Mucosa of descending colon (tissue), 3 donors: ENCODE measurements around the gene MAPKBP1. TPM values are rescaled to one million over a fixed set of nuclear protein-coding genes. Genes with fewer than 3 reads are reported as not detected.
A peak's percentile ranks its signal among the peaks of the same experiment; 100 is the strongest.

Source experiments
- ATAC-seq: fragments of 200-7000 bp; cut with Tn5 transposase; one replicate; pipeline ENCODE4 v1.9.1; 2020; ENCODE audit warnings: mild to moderate bottlenecking, moderate library complexity
- DNase-seq, 3 donors: peaks; one replicate each; pipeline ENCODE4 v3.0.0-alpha.2; 2020
- H3K36me3 ChIP-seq: fragments of 200-600 bp; one replicate; pipeline ENCODE4 v1.8.0; 2021; ENCODE audit warnings: low read depth, mild to moderate bottlenecking
- H3K4me1 ChIP-seq: fragments of 200-600 bp; one replicate; pipeline ENCODE4 v1.8.0; 2021; ENCODE audit warnings: low read depth, mild to moderate bottlenecking
- H3K4me3 ChIP-seq: fragments of 200-600 bp; one replicate; pipeline ENCODE4 v1.8.0; 2021; ENCODE audit warnings: mild to moderate bottlenecking
- H3K9me3 ChIP-seq: fragments of 200-600 bp; one replicate; pipeline ENCODE4 v1.8.0; 2021; ENCODE audit warnings: mild to moderate bottlenecking
- CTCF ChIP-seq: fragments of 200-600 bp; IDR thresholded peaks from one replicate; pipeline ENCODE4 v1.8.0; 2022; ENCODE audit warnings: antibody characterized with exemption, mild to moderate bottlenecking
- intact Hi-C, 2 donors: fragments of 100-400 bp; cut with DNase I in 1 of 2; cut with micrococcal nuclease in 1 of 2; formaldehyde crosslinking; loops; one replicate each; pipeline versions ENCODE4 v1.11.0 to v1.11.1; 2022; cut with DNase I, micrococcal nuclease
- total RNA-seq, 3 donors: library from RNA; stranded (reverse); fragmentation: NEBNext Ultra II Directional in 2 of 3; extraction: Animal tissue kit (Norgen Biotek cat#: 25700) in 2 of 3; gene quantifications; one replicate each; pipeline versions ENCODE4 v1.2.1 to v1.2.4, GENCODE V29; 2021 to 2023
- donor health status: DM: no; HTN: no; CAD: no; lungs with moderate emphysema.
- donor health status: DM: no; HTN: no; CAD: no.
- donor health status: DM: no; HTN: yes; CAD: no.

The MAPKBP1 gene
- total RNA-seq, 3 donors from 2014 or later = 15.2 to 35.5 (median 16.0) TPM

GRCh38 chr15:41862515-41863116 lies 88.3 kb downstream of the MAPKBP1 start:
- no peak for TF ChIP-seq CTCF
- DNase-seq (peak; percentile 81 to 85 (median 82)), ATAC-seq (peak; percentile 88)
- Histone ChIP-seq H3K4me3 (no peak overlapping the region), H3K4me1 (no peaks in the 10 kb centered on the region), H3K9me3 (no peaks in the 10 kb centered on the region), H3K36me3 (no peaks in the 10 kb centered on the region)
- intact Hi-C loops = no loop called here

- Histone ChIP-seq H3K4me3 (no peak overlapping the region), H3K9me3 (no peaks in the 10 kb centered on the region), H3K36me3 (no peaks in the 10 kb centered on the region), H3K4me1 (no peaks in the 10 kb centered on the region)
- no peak for TF ChIP-seq CTCF
- ATAC-seq (no peak), DNase-seq (no peak)
- intact Hi-C loops = no loop called here
Measured at GRCh38 chr15:41865490-41866055, 91.3 kb downstream of the MAPKBP1 start.

GRCh38 chr15:41866263-41866703 lies 92.0 kb downstream of the MAPKBP1 start:
- Histone ChIP-seq H3K4me3 (no peak overlapping the region), H3K4me1 (no peaks in the 10 kb centered on the region), H3K9me3 (no peaks in the 10 kb centered on the region), H3K36me3 (no peaks in the 10 kb centered on the region)
- intact Hi-C loops = no loop called here
- no peak for ATAC-seq
- no peak for TF ChIP-seq CTCF
- no peak for DNase-seq

DNA sequence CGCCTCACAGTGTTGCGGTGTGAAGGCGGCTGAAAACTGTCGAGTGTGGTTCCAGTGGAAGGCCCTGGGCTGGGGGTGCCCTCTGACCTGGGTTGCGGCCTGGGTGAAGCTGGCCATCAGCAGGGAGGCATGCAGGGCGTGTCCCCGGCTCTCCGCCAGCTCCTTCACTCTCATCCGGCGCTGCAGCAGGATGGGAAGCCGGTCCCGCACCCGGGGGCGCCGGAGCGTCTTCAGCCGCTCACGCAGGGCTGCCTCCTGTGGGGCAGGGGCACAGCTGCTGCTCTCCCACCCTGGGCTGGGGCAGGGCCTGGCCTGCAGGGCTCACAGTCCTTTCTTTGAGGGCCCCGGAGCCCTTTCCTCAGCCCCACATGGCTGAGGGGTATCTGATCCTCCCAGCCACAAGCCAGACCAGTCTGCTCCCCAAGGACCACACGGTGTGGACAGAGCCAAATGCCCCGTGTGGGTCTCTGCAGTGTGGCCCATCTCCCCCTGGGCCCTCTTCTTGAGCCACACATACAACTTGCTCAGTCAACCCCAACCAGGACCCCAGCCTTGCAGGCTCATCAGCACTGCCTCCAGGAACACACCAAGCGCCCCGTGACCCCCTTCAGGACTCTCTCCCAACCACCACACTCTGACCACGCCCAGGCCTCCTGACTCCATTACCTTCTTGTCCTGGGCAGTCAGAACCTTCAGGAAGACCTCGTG lies 92.7 kb downstream of the MAPKBP1 start:
- no peaks in the 10 kb centered on the region for H3K9me3 ChIP-seq
- H3K4me3 ChIP-seq = no peak overlapping the region
- no peaks in the 10 kb centered on the region for H3K36me3 ChIP-seq
- no peak for DNase-seq
- no peaks in the 10 kb centered on the region for H3K4me1 ChIP-seq
- intact Hi-C loops = no loop called here
- ATAC-seq = no peak
- TF ChIP-seq CTCF = no peak

DNA sequence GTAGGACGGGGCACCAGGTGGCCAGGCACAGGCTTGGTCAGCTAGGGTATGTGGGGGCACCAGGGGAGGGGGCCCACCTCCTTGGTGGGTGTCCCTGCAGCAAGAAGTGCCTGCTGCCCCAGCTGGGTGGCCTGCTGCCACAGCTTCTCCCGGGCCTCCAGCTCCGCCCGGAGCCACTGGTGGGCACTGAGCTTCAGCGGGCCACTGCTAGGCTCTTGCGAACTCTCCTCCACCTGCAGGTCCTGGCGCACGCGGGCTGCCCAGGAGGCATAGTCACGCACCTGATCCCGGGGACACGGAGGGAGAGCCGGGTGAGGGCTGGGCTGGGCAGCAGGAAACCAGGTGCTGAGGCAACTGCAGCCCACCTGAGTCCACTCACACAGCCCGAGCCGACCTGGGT lies 94.0 kb downstream of the MAPKBP1 start:
- Histone ChIP-seq H3K36me3 (no peaks in the 10 kb centered on the region), H3K4me1 (no peaks in the 10 kb centered on the region), H3K9me3 (no peaks in the 10 kb centered on the region), H3K4me3 (no peak overlapping the region)
- DNase-seq (no peak), ATAC-seq (no peak)
- TF ChIP-seq CTCF = no peak
- intact Hi-C loops = no loop called here
